ENCODE data around the gene BEND7. TPM values are rescaled to one million over a fixed set of nuclear protein-coding genes. Genes with fewer than 3 reads are reported as not detected.

Gene BEND7
- total RNA-seq, 1 experiment from 2014 or later = 12.8 TPM

DNA sequence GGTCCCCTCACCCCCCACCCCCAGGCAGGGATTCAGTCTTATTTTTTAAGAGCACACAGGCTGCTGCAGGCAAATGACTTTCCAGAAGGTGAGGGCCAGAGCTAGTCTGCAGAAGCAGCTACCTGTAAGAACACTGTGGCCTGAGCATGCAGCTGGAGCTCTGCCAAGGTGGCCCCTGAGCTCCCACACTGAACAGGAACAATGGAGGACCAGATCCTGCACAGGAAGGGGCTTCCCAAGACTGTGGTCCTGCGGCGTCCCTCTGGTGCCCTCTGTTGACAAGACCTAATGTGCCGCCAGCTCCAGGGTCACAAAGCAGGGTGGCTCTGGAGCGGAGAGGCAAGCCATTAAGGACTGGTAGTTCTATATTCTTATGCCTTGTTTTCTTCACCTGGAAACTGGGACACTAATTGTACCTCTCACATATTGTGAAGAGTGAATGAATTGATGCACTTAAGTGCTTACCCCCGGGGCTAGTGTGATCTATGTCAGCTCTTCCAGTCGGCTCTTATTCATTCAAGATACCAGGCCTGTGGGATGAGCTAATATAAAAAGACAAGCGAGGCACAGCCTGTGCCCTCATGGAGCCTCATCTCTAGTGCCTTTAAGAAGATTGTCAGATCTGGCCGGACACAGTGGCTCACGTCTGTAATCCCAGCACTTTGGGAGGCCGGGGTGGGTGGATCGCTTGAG is 8.0 kb upstream of the BEND7 start:
- CTCF ChIA-PET = interaction anchor here (0.5 to 2.7 kb wide), 78 partner anchors 11 to 457 kb away, joined by 3 to 88 read pairs (median 4); partner anchors contain the start of genes MCM10, PHYH, PRPF18 and UCMA
- TF ChIP-seq ELF4 (CRISPR knock-in tag; IDR thresholded peaks at IDR 0.05; ENCODE audit: low read depth) (no peak), ZNF671 (CRISPR knock-in tag; IDR thresholded peaks at IDR 0.05) (no peak), NR2C2 (CRISPR knock-in tag; IDR thresholded peaks at IDR 0.05) (no peak), ZNF263 (CRISPR knock-in tag; IDR thresholded peaks at IDR 0.05; ENCODE audit: low read depth) (0 out of 2 replicates have a peak, but pooled peaks have one; percentile 25), SMAD3 (CRISPR knock-in tag; IDR thresholded peaks at IDR 0.05; ENCODE audit: borderline replicate concordance) (no peak)
- TF ChIP-seq, protein P1, sequence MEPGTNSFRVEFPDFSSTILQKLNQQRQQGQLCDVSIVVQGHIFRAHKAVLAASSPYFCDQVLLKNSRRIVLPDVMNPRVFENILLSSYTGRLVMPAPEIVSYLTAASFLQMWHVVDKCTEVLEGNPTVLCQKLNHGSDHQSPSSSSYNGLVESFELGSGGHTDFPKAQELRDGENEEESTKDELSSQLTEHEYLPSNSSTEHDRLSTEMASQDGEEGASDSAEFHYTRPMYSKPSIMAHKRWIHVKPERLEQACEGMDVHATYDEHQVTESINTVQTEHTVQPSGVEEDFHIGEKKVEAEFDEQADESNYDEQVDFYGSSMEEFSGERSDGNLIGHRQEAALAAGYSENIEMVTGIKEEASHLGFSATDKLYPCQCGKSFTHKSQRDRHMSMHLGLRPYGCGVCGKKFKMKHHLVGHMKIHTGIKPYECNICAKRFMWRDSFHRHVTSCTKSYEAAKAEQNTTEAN (CRISPR knock-in tag; IDR thresholded peaks at IDR 0.05) = no peak
- TF ChIP-seq, protein P2, sequence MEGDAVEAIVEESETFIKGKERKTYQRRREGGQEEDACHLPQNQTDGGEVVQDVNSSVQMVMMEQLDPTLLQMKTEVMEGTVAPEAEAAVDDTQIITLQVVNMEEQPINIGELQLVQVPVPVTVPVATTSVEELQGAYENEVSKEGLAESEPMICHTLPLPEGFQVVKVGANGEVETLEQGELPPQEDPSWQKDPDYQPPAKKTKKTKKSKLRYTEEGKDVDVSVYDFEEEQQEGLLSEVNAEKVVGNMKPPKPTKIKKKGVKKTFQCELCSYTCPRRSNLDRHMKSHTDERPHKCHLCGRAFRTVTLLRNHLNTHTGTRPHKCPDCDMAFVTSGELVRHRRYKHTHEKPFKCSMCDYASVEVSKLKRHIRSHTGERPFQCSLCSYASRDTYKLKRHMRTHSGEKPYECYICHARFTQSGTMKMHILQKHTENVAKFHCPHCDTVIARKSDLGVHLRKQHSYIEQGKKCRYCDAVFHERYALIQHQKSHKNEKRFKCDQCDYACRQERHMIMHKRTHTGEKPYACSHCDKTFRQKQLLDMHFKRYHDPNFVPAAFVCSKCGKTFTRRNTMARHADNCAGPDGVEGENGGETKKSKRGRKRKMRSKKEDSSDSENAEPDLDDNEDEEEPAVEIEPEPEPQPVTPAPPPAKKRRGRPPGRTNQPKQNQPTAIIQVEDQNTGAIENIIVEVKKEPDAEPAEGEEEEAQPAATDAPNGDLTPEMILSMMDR (IDR thresholded peaks at IDR 0.05) = peak; percentile 53
- peaks cover 2% of the 10 kb centered on the region; the same call in 1 of the 2 replicates for H3K36me3 Mint-ChIP-seq
- H3K4me1 Mint-ChIP-seq = peaks cover 12% of the 10 kb centered on the region
- peak; percentile 83 for DNase-seq (ENCODE audit: low spot score)
- POLR2A ChIA-PET = interaction anchor here (1.1 kb wide), 1 partner anchor 187 kb away, joined by 5 read pairs; no protein-coding TSS in a partner anchor
- H3K4me3 Mint-ChIP-seq = peak overlapping the region; percentile 16; the same call in 1 of the 2 replicates
- peaks cover 6% of the 10 kb centered on the region for H3K9me3 Mint-ChIP-seq
- no peak overlapping the region for H3K27ac Mint-ChIP-seq
- H3K27me3 Mint-ChIP-seq (ENCODE audit: low read depth) = peaks cover 4% of the 10 kb centered on the region
- ATAC-seq = peak; percentile 100

DNA sequence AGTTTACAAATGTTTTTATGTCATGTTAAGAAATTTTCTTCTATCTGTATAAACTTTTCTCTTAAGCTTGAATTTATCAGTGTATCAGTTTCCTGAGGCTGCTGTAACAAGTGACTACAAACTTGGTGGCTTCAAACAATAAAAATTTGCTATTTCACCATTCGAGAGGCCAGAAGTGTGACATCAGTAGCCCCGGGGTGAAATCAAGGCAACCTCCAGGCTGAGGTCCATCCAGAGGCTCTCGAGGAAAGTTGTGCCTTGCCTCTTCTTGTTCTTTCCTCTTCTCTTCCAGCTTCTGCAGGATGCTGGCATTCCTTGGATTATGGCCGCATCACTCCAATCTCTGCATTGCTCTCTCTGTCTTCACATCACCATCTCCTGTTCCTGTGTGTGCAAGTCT is 6.5 kb upstream of the BEND7 start:
- ChIA-PET POLR2A (no interaction called here), CTCF (interaction anchor here (0.8 to 2.2 kb wide), 3 partner anchors 9 to 163 kb away, joined by 3 to 42 read pairs (median 4); no protein-coding TSS in a partner anchor)
- no peak for DNase-seq (ENCODE audit: low spot score)
- Mint-ChIP-seq H3K9me3 (peaks cover 6% of the 10 kb centered on the region), H3K27ac (no peak overlapping the region), H3K4me3 (no peak overlapping the region), H3K36me3 (peaks cover 2% of the 10 kb centered on the region; the same call in 1 of the 2 replicates), H3K27me3 (ENCODE audit: low read depth) (peaks cover 9% of the 10 kb centered on the region), H3K4me1 (peaks cover 12% of the 10 kb centered on the region)
- ATAC-seq = no peak
- TF ChIP-seq TEAD4 (CRISPR knock-in tag; IDR thresholded peaks at IDR 0.05) (no peak), ZNF138 (CRISPR knock-in tag; conservative IDR thresholded peaks at IDR 0.05) (no peak), HMGA2 (CRISPR knock-in tag; IDR thresholded peaks at IDR 0.05) (no peak), ZNF263 (CRISPR knock-in tag; IDR thresholded peaks at IDR 0.05; ENCODE audit: low read depth) (no peak), FOXK1 (CRISPR knock-in tag; IDR thresholded peaks at IDR 0.05) (no peak), FOXJ3 (CRISPR knock-in tag; IDR thresholded peaks at IDR 0.05; ENCODE audit: borderline replicate concordance) (no peak), PRRX2 (CRISPR knock-in tag; IDR thresholded peaks at IDR 0.05) (no peak), IRF2 (CRISPR knock-in tag; IDR thresholded peaks at IDR 0.05; ENCODE audit: borderline replicate concordance, low read depth) (no peak), NFATC4 (CRISPR knock-in tag; IDR thresholded peaks at IDR 0.05) (no peak)
- TF ChIP-seq, protein P3, sequence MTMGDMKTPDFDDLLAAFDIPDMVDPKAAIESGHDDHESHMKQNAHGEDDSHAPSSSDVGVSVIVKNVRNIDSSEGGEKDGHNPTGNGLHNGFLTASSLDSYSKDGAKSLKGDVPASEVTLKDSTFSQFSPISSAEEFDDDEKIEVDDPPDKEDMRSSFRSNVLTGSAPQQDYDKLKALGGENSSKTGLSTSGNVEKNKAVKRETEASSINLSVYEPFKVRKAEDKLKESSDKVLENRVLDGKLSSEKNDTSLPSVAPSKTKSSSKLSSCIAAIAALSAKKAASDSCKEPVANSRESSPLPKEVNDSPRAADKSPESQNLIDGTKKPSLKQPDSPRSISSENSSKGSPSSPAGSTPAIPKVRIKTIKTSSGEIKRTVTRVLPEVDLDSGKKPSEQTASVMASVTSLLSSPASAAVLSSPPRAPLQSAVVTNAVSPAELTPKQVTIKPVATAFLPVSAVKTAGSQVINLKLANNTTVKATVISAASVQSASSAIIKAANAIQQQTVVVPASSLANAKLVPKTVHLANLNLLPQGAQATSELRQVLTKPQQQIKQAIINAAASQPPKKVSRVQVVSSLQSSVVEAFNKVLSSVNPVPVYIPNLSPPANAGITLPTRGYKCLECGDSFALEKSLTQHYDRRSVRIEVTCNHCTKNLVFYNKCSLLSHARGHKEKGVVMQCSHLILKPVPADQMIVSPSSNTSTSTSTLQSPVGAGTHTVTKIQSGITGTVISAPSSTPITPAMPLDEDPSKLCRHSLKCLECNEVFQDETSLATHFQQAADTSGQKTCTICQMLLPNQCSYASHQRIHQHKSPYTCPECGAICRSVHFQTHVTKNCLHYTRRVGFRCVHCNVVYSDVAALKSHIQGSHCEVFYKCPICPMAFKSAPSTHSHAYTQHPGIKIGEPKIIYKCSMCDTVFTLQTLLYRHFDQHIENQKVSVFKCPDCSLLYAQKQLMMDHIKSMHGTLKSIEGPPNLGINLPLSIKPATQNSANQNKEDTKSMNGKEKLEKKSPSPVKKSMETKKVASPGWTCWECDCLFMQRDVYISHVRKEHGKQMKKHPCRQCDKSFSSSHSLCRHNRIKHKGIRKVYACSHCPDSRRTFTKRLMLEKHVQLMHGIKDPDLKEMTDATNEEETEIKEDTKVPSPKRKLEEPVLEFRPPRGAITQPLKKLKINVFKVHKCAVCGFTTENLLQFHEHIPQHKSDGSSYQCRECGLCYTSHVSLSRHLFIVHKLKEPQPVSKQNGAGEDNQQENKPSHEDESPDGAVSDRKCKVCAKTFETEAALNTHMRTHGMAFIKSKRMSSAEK (CRISPR knock-in tag; IDR thresholded peaks at IDR 0.05; ENCODE audit: borderline replicate concordance) = no peak
- TF ChIP-seq, protein P4, sequence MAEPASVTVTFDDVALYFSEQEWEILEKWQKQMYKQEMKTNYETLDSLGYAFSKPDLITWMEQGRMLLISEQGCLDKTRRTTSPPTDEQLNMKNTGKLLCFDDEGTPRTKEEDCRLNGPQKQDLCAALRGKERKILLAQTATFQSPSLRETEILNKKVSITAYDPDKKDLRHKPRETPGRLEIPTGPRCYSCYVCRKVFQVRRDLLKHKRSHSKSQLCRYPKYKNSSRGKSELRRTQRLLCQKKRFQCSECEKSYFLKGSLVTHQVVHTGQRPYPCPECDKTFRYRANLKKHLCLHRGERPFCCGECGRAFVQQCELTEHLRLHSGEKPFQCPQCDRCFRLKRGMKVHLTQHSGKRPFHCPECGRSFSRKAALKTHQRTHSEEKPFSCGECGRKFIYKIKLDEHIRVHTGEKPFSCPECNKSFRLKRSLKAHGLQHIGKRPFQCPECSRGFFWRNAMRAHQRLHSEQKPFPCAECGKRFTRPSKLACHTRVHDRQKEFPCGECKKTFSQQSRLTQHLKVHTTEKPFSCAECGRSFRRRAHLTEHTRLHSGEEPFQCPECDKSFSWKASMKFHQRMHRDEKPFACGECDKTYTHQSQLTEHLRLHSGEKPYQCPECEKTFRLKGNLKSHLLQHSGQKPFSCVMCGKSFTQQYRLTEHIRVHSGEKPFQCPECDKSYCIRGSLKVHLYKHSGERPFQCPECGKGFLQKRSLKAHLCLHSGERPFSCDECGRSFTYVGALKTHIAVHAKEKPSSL (CRISPR knock-in tag; conservative IDR thresholded peaks at IDR 0.05) = no peak
- TF ChIP-seq, protein P5, sequence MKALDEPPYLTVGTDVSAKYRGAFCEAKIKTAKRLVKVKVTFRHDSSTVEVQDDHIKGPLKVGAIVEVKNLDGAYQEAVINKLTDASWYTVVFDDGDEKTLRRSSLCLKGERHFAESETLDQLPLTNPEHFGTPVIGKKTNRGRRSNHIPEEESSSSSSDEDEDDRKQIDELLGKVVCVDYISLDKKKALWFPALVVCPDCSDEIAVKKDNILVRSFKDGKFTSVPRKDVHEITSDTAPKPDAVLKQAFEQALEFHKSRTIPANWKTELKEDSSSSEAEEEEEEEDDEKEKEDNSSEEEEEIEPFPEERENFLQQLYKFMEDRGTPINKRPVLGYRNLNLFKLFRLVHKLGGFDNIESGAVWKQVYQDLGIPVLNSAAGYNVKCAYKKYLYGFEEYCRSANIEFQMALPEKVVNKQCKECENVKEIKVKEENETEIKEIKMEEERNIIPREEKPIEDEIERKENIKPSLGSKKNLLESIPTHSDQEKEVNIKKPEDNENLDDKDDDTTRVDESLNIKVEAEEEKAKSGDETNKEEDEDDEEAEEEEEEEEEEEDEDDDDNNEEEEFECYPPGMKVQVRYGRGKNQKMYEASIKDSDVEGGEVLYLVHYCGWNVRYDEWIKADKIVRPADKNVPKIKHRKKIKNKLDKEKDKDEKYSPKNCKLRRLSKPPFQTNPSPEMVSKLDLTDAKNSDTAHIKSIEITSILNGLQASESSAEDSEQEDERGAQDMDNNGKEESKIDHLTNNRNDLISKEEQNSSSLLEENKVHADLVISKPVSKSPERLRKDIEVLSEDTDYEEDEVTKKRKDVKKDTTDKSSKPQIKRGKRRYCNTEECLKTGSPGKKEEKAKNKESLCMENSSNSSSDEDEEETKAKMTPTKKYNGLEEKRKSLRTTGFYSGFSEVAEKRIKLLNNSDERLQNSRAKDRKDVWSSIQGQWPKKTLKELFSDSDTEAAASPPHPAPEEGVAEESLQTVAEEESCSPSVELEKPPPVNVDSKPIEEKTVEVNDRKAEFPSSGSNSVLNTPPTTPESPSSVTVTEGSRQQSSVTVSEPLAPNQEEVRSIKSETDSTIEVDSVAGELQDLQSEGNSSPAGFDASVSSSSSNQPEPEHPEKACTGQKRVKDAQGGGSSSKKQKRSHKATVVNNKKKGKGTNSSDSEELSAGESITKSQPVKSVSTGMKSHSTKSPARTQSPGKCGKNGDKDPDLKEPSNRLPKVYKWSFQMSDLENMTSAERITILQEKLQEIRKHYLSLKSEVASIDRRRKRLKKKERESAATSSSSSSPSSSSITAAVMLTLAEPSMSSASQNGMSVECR (CRISPR knock-in tag; IDR thresholded peaks at IDR 0.05; ENCODE audit: borderline replicate concordance) = no peak
- TF ChIP-seq, protein P6, sequence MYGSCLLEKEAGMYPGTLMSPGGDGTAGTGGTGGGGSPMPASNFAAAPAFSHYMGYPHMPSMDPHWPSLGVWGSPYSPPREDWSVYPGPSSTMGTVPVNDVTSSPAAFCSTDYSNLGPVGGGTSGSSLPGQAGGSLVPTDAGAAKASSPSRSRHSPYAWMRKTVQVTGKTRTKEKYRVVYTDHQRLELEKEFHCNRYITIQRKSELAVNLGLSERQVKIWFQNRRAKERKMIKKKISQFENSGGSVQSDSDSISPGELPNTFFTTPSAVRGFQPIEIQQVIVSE (CRISPR knock-in tag; IDR thresholded peaks at IDR 0.05; ENCODE audit: borderline replicate concordance) = no peak

Data from WTC11 (cell line).